HCT116 (cell line): ENCODE measurements around the gene AMOT. TPM values are rescaled to one million over a fixed set of nuclear protein-coding genes. Genes with fewer than 3 reads are reported as not detected.

Experiments used
- ATAC-seq: fragments of 200-7000 bp; cut with Tn5 transposase; 2 replicates; pipeline ENCODE4 v1.9.1; 2020; ENCODE audit warnings: mild to moderate bottlenecking, moderate library complexity
- BruUV-seq: library from RNA; stranded (reverse); fragments of 400-500 nt; replicated peaks from 2 replicates; lab custom pipeline; 2021; lab: Mats Ljungman, UMichigan
- CTCF ChIA-PET: fragments of 300-600 bp; sonication (Branson Sonifier 250); formaldehyde crosslinking; loops from one replicate; lab custom pipeline; 2021; ENCODE audit warnings: antibody characterized with exemption; lab: Charles Lee
- POLR2A ChIA-PET: fragments of 300-600, 350-600 bp; sonication (Branson Sonifier 250); formaldehyde crosslinking; loops from one replicate; lab custom pipeline; 2021; ENCODE audit warnings: antibody characterized with exemption; lab: Charles Lee
- RAD21 ChIA-PET, 2 experiments: fragments of 300-600 bp; sonication (Branson Sonifier 250); formaldehyde crosslinking; loops; one replicate each; lab custom pipeline; 2023; ENCODE audit warnings: low total read pairs in 2 of 2; ENCODE audit not compliant: uncharacterized antibody in 2 of 2, unreplicated experiment in 2 of 2, low non-redundant PET in 1 of 2; lab: Charles Lee
- DNase-seq: peaks from one replicate; pipeline ENCODE4 v3.0.0-alpha.2; 2010; ENCODE audit warnings: low read depth, low spot score
- H2AFZ ChIP-seq: fragments of 200-600 bp; shearing (Covaris generic), sonication (generic); 2 replicates; pipeline ENCODE4 v1.6.1; 2017; ENCODE audit warnings: low read depth, mixed run types, mixed read lengths, antibody characterized with exemption, low read length; ENCODE audit not compliant: poor library complexity, severe bottlenecking
- H3K27ac ChIP-seq: 2 replicates; pipeline ENCODE4 v1.5.1; 2012; ENCODE audit warnings: low read depth, low read length
- H3K27me3 ChIP-seq: fragments of 200-600 bp; sonication (generic); 2 replicates; pipeline ENCODE4 v1.6.1; 2016; ENCODE audit warnings: mixed run types, low read length, mixed read lengths; ENCODE audit not compliant: insufficient read depth
- H3K36me3 ChIP-seq, 2 experiments: fragments of 200-500 bp in 1 of 2; fragments of 200-600 bp in 1 of 2; sonication (Bioruptor generic) in 1 of 2; sonication (generic) in 1 of 2; 2 replicates each; pipeline versions ENCODE4 v1.5.1 to v1.6.1; 2014 to 2016; ENCODE audit warnings: low read length in 2 of 2, inconsistent platforms in 1 of 2, mixed read lengths in 1 of 2, mixed run types in 1 of 2; ENCODE audit not compliant: insufficient read depth in 2 of 2, control insufficient read depth in 1 of 2
- H3K4me1 ChIP-seq, 2 experiments: fragments of 200-600 bp in 1 of 2; sonication (generic) in 1 of 2; 2 replicates each; pipeline versions ENCODE4 v1.5.1 to v1.6.1; 2012 to 2017; ENCODE audit warnings: low read length in 2 of 2, inconsistent platforms in 1 of 2, mild to moderate bottlenecking in 1 of 2, mixed read lengths in 1 of 2, mixed run types in 1 of 2, moderate library complexity in 1 of 2; ENCODE audit not compliant: insufficient read depth in 2 of 2, control insufficient read depth in 1 of 2
- H3K4me2 ChIP-seq: fragments of 200-600 bp; sonication (generic); 2 replicates; pipeline ENCODE4 v1.6.1; 2017; ENCODE audit warnings: mixed run types, low read length, mixed read lengths
- H3K4me3 ChIP-seq, 2 experiments: fragments of 200-600 bp in 1 of 2; sonication (generic) in 1 of 2; replicated peaks in 1 of 2; 2 replicates each; pipeline ENCODE4 v1.5.1; 2011 to 2016; ENCODE audit warnings: low read length in 2 of 2, control low read depth in 1 of 2, low read depth in 1 of 2, mild to moderate bottlenecking in 1 of 2, mixed read lengths in 1 of 2, mixed run types in 1 of 2
- H3K79me2 ChIP-seq: fragments of 200-600 bp; sonication (generic); 2 replicates; pipeline ENCODE4 v1.6.1; 2017; ENCODE audit warnings: mild to moderate bottlenecking, mixed run types, low read length, moderate library complexity, mixed read lengths; ENCODE audit not compliant: insufficient read depth
- H3K9ac ChIP-seq: fragments of 200-600 bp; sonication (generic); 2 replicates; pipeline ENCODE4 v1.6.1; 2016; ENCODE audit warnings: low read length, mixed read lengths
- H3K9me2 ChIP-seq: fragments of 200-600 bp; sonication (generic), shearing (Covaris generic); 2 replicates; pipeline ENCODE4 v1.6.1; 2017; ENCODE audit warnings: mixed run types, mild to moderate bottlenecking, moderate library complexity; ENCODE audit not compliant: insufficient read depth
- H3K9me3 ChIP-seq, 2 experiments: fragments of 200-500 bp in 1 of 2; fragments of 200-600 bp in 1 of 2; sonication (Bioruptor generic) in 1 of 2; sonication (generic) in 1 of 2; 2 replicates each; pipeline ENCODE4 v1.6.1; 2014 to 2017; ENCODE audit warnings: low read length in 2 of 2, mixed read lengths in 2 of 2, inconsistent platforms in 1 of 2, low read depth in 1 of 2, mild to moderate bottlenecking in 1 of 2, mixed run types in 1 of 2, moderate library complexity in 1 of 2; ENCODE audit not compliant: control insufficient read depth in 1 of 2, insufficient read depth in 1 of 2
- H4K20me1 ChIP-seq: fragments of 200-600 bp; sonication (generic), shearing (Covaris generic); 2 replicates; pipeline ENCODE4 v1.6.1; 2017; ENCODE audit warnings: mixed run types, mild to moderate bottlenecking, moderate library complexity; ENCODE audit not compliant: insufficient read depth
- ATF3 ChIP-seq: IDR thresholded peaks from 2 replicates; pipeline ENCODE4 v1.6.1; 2012
- CTCF ChIP-seq, 3 experiments: fragments of 200-600 bp in 1 of 3; sonication (generic) in 1 of 3; IDR thresholded peaks in 2 of 3; conservative IDR thresholded peaks in 1 of 3; 2 replicates each; pipeline ENCODE4 v1.5.1; 2012 to 2017; ENCODE audit warnings: low read depth in 2 of 3, low read length in 2 of 3, antibody characterized with exemption in 1 of 3, borderline replicate concordance in 1 of 3, control low read depth in 1 of 3, mild to moderate bottlenecking in 1 of 3, mixed read lengths in 1 of 3, mixed run types in 1 of 3, moderate library complexity in 1 of 3; ENCODE audit not compliant: insufficient read depth in 1 of 3
- EGR1 ChIP-seq: IDR thresholded peaks from 2 replicates; pipeline ENCODE4 v1.6.1; 2012; ENCODE audit warnings: low read depth
- ELF1 ChIP-seq: IDR thresholded peaks from 2 replicates; pipeline ENCODE4 v1.6.1; 2012; ENCODE audit warnings: low read depth, borderline replicate concordance
- EZH2phosphoT487 ChIP-seq: fragments of 200-600 bp; IDR thresholded peaks from 2 replicates; pipeline ENCODE4 v1.6.1; 2018; ENCODE audit warnings: antibody characterized with exemption, borderline replicate concordance
- POLR2A ChIP-seq: IDR thresholded peaks from 2 replicates; pipeline ENCODE4 v1.7.0; 2011; ENCODE audit warnings: borderline replicate concordance; ENCODE audit not compliant: insufficient read depth, insufficient read length; ENCODE audit errors: extremely low read depth
- RAD21 ChIP-seq: IDR thresholded peaks from 2 replicates; pipeline ENCODE4 v1.6.1; 2012; ENCODE audit warnings: low read depth, mild to moderate bottlenecking
- REST ChIP-seq: IDR thresholded peaks from 2 replicates; pipeline ENCODE4 v1.6.1; 2012; ENCODE audit warnings: low read depth
- SRF ChIP-seq: IDR thresholded peaks from 2 replicates; pipeline ENCODE4 v1.6.1; 2012; ENCODE audit warnings: low read depth
- TCF7L2 ChIP-seq: IDR thresholded peaks from 2 replicates; pipeline ENCODE4 v1.7.0; 2011; ENCODE audit warnings: borderline replicate concordance, inconsistent platforms; ENCODE audit not compliant: insufficient read depth, insufficient read length; ENCODE audit errors: extremely low read depth
- YY1 ChIP-seq: IDR thresholded peaks from 2 replicates; pipeline ENCODE4 v1.6.1; 2011; ENCODE audit warnings: low read length, low read depth, moderate library complexity, mild to moderate bottlenecking; ENCODE audit not compliant: insufficient replicate concordance; ENCODE audit errors: extremely low read depth
- ZFX ChIP-seq: fragments of 450-650 bp; IDR thresholded peaks from 2 replicates; pipeline ENCODE4 v1.6.1; 2017
- ZNF274 ChIP-seq: fragments of 200-500 bp; sonication (Bioruptor generic); IDR thresholded peaks from 2 replicates; pipeline ENCODE4 v1.6.1; 2014; ENCODE audit warnings: mild to moderate bottlenecking, low read depth, low read length, inconsistent platforms
- intact Hi-C: fragments of 100-400 bp; cut with micrococcal nuclease; formaldehyde crosslinking; loops from 2 replicates; pipeline ENCODE4 v1.10.0; 2022
- total RNA-seq: library from RNA; stranded (reverse); gene quantifications from one replicate; pipeline ENCODE4 v1.2.1, GENCODE V29; 2021; ENCODE audit not compliant: unreplicated experiment

The AMOT gene
- total RNA-seq, 1 experiment from 2014 or later, result 7.7 TPM

- Histone ChIP-seq H3K4me2 (no peak overlapping the region), H3K36me3 (no peaks in the 10 kb centered on the region), H3K4me3 (no peak overlapping the region), H3K9ac (no peak overlapping the region), H4K20me1 (no peaks in the 10 kb centered on the region), H3K27me3 (no peaks in the 10 kb centered on the region), H3K4me1 (no peaks in the 10 kb centered on the region; a peak in 1 of 4 replicates), H3K9me2 (no peaks in the 10 kb centered on the region), H3K79me2 (no peaks in the 10 kb centered on the region), H3K27ac (no peak overlapping the region), H2AFZ (no peak overlapping the region), H3K9me3 (no peaks in the 10 kb centered on the region)
- ChIA-PET POLR2A (no interaction called here), RAD21 (no interaction called here), CTCF (no interaction called here)
- DNase-seq, result no peak
- ATAC-seq, result no peak
- intact Hi-C loops, result no loop called here
- BruUV-seq, result no TSS peak
- no peak for TF ChIP-seq EGR1
- TF ChIP-seq POLR2A, result no peak
- TF ChIP-seq SRF, result no peak
- TF ChIP-seq ZNF274, result no peak
- TF ChIP-seq YY1, result no peak
- no peak for TF ChIP-seq ZFX
Measured at GRCh38 chrX:112818114-112819007, 22.3 kb downstream of the AMOT start.

- DNase-seq (no peak), ATAC-seq (no peak)
- Histone ChIP-seq H3K4me2 (no peak overlapping the region), H3K9ac (no peak overlapping the region), H3K9me2 (no peaks in the 10 kb centered on the region), H3K4me1 (no peaks in the 10 kb centered on the region; a peak in 1 of 4 replicates), H4K20me1 (no peaks in the 10 kb centered on the region), H3K79me2 (no peaks in the 10 kb centered on the region), H3K9me3 (no peaks in the 10 kb centered on the region), H3K27me3 (no peaks in the 10 kb centered on the region), H3K36me3 (no peaks in the 10 kb centered on the region), H3K27ac (no peak overlapping the region), H2AFZ (no peak overlapping the region), H3K4me3 (no peak overlapping the region)
- intact Hi-C loops, result no loop called here
- RAD21 ChIA-PET, result no interaction called here
- CTCF ChIA-PET, result no interaction called here
- no TSS peak for BruUV-seq
- POLR2A ChIA-PET, result no interaction called here
- TF ChIP-seq REST (no peak), EZH2phosphoT487 (no peak), TCF7L2 (no peak), RAD21 (no peak), YY1 (no peak), POLR2A (no peak), ELF1 (no peak), ZFX (no peak), CTCF (IDR thresholded peaks at IDR 0.05 in 2 of 3, conservative IDR thresholded peaks at IDR 0.05 in 1 of 3; ENCODE audit: borderline replicate concordance in 1 of 3, insufficient read depth in 1 of 3, low read depth in 2 of 3, low read length in 2 of 3) (no peak), ATF3 (no peak), ZNF274 (no peak)
Measured at GRCh38 chrX:112816908-112817307, 23.7 kb downstream of the AMOT start.
